Adrenal gland (tissue), 12 donors: ENCODE results near the gene CFL1. TPM values are rescaled to one million over a fixed set of nuclear protein-coding genes. Genes with fewer than 3 reads are reported as not detected.

Source experiments
- DNase-seq, 7 donors: peaks; one replicate each; pipeline ENCODE4 v3.0.0-alpha.2; 2019 to 2020
- H3K27ac ChIP-seq, 5 donors: fragments of 200-600 bp; sonication (generic) in 4 of 5; 1 replicate in 3 of 5; 2 replicates in 2 of 5; pipeline versions ENCODE4 v1.5.1 to v1.8.0; 2016 to 2020; ENCODE audit warnings: mild to moderate bottlenecking in 1 of 5
- H3K27me3 ChIP-seq: fragments of 200-600 bp; 2 replicates; pipeline ENCODE4 v1.8.0; 2021
- H3K36me3 ChIP-seq, 2 donors: fragments of 200-600 bp; replicated peaks in 1 of 2; 1 replicate in 1 of 2; 2 replicates in 1 of 2; pipeline versions ENCODE4 v1.5.1 to v1.8.0; 2018 to 2022
- H3K4me1 ChIP-seq, 2 donors: fragments of 200-600 bp; replicated peaks in 1 of 2; 1 replicate in 1 of 2; 2 replicates in 1 of 2; pipeline versions ENCODE4 v1.5.1 to v1.8.0; 2018 to 2021
- H3K4me3 ChIP-seq, 4 donors: fragments of 200-600 bp; sonication (generic) in 3 of 4; one replicate each; pipeline ENCODE4 v1.5.1; 2016 to 2018
- H3K9me3 ChIP-seq, 3 donors: fragments of 200-600 bp; sonication (generic) in 1 of 3; replicated peaks in 1 of 3; 1 replicate in 2 of 3; 2 replicates in 1 of 3; pipeline versions ENCODE4 v1.5.1 to v1.8.0; 2016 to 2021
- POLR2A ChIP-seq, 2 donors: fragments of 450-650 bp; IDR thresholded peaks; one replicate each; pipeline ENCODE4 v1.6.1; 2017; ENCODE audit warnings: antibody characterized with exemption in 2 of 2, mild to moderate bottlenecking in 2 of 2, moderate library complexity in 1 of 2
- WGBS, 4 donors: extraction: QIAGEN DNeasy Blood & Tissue Kit in 2 of 4; methylation state at CpG; one replicate each; pipeline versions ENCODE4 v1.1.5 to v1.1.7; 2013 to 2017; 5-methylcytosine and 5-hydroxymethylcytosine counted together
- intact Hi-C, 2 donors: fragments of 100-400 bp; cut with DNase I; formaldehyde crosslinking; loops; one replicate each; pipeline versions ENCODE4 v1.14.1 to v1.15.0; 2022 to 2023
- polyA plus RNA-seq, 3 donors: library from polyadenylated mRNA; stranded (reverse); fragments of 200-250 nt in 2 of 3; fragments of 350-450 nt in 1 of 3; fragmentation: Illumina TruSeq in 1 of 3; extraction: RNeasy Lipid Tissue Mini Kit (QIAGEN cat#74804) in 1 of 3; gene quantifications; one replicate each; pipeline ENCODE4 v1.2.3, GENCODE V29; 2013 to 2014
- total RNA-seq, 9 donors: library from RNA; depleted of rRNA in 4 of 9; stranded (reverse); fragments of >200 nt in 4 of 9; fragments of 120-200 nt in 1 of 9; fragmentation: NEBNext Ultra II Directional in 1 of 9; extraction: Animal tissue kit (Norgen Biotek cat#: 25700) in 1 of 9; gene quantifications; one replicate each; pipeline versions ENCODE4 v1.1.0 to v1.2.4, GENCODE V29; 2013 to 2023
- TF ChIP-seq, protein P1 (sequence below), 6 experiments: fragments of 450-650 bp in 4 of 6; fragments of 200-600 bp in 2 of 6; sonication (generic) in 1 of 6; IDR thresholded peaks; 1 replicate in 5 of 6; 2 replicates in 1 of 6; pipeline versions ENCODE4 v1.5.1 to v1.8.0; 2016 to 2021; ENCODE audit warnings: antibody characterized with exemption in 6 of 6, mild to moderate bottlenecking in 2 of 6, moderate library complexity in 1 of 6
- donor health status: healthy with polysubstance abuse.
- donor health status: Bipolar disorder and iron deficiency.
- donor health status: DM: yes; HTN: yes; CAD: no.
- donor health status: DM: no; HTN: no; CAD: no.
- donor health status: DM: no; HTN: no; CAD: no.
- donor health status: DM: yes; HTN: yes; CAD: no.

CFL1 gene
- total and polyA plus RNA-seq, 12 donors: 217 to 765 (median 599) TPM

DNA sequence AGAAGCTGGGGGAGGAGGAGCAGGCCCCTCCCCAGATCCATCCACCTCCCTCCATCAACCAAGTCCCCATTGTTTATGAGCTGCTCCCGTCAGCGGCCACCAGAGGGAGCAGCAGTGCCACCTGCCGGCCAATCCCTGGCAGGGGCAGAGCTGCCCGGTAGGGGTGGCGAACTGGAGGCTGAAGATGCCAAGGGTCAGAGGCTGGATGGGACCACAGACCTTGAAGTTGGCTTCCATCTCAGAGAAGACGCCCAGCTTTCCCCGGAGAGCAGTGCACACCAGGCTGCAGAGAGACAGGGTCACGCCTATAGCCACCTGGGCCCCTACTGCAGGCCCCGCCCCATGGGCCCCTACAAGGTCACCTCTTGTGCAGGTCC, 26.7 kb upstream of the CFL1 start:
- Histone ChIP-seq H3K27ac (no peak overlapping the region), H3K4me1 (peaks cover 15 to 21% of the 10 kb centered on the region in 2 donors), H3K4me3 (no peak overlapping the region), H3K27me3 (no peaks in the 10 kb centered on the region), H3K36me3 (peaks cover 0 to 43% of the 10 kb centered on the region in 2 donors), H3K9me3 (no peaks in the 10 kb centered on the region)
- TF ChIP-seq POLR2A (IDR thresholded peaks at IDR 0.05): no peak
- TF ChIP-seq, protein P1, sequence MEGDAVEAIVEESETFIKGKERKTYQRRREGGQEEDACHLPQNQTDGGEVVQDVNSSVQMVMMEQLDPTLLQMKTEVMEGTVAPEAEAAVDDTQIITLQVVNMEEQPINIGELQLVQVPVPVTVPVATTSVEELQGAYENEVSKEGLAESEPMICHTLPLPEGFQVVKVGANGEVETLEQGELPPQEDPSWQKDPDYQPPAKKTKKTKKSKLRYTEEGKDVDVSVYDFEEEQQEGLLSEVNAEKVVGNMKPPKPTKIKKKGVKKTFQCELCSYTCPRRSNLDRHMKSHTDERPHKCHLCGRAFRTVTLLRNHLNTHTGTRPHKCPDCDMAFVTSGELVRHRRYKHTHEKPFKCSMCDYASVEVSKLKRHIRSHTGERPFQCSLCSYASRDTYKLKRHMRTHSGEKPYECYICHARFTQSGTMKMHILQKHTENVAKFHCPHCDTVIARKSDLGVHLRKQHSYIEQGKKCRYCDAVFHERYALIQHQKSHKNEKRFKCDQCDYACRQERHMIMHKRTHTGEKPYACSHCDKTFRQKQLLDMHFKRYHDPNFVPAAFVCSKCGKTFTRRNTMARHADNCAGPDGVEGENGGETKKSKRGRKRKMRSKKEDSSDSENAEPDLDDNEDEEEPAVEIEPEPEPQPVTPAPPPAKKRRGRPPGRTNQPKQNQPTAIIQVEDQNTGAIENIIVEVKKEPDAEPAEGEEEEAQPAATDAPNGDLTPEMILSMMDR (IDR thresholded peaks at IDR 0.05): peak; percentile 97 to 100 (median 98)
- peak; percentile 73 to 84 (median 79) for DNase-seq
- 15 to 20% (median 16%) methylated on average over 8 to 9 of the region's 9 CpGs; no CpG with 5 or more reads in 1 of the 4 donors for WGBS, 4 donors
- intact Hi-C loops: loop anchor here (2.0 to 5.0 kb wide), 3 partner anchors 78 to 104 kb away; partner anchors contain the start of gene SART1 (in 2 of the 2)

DNA sequence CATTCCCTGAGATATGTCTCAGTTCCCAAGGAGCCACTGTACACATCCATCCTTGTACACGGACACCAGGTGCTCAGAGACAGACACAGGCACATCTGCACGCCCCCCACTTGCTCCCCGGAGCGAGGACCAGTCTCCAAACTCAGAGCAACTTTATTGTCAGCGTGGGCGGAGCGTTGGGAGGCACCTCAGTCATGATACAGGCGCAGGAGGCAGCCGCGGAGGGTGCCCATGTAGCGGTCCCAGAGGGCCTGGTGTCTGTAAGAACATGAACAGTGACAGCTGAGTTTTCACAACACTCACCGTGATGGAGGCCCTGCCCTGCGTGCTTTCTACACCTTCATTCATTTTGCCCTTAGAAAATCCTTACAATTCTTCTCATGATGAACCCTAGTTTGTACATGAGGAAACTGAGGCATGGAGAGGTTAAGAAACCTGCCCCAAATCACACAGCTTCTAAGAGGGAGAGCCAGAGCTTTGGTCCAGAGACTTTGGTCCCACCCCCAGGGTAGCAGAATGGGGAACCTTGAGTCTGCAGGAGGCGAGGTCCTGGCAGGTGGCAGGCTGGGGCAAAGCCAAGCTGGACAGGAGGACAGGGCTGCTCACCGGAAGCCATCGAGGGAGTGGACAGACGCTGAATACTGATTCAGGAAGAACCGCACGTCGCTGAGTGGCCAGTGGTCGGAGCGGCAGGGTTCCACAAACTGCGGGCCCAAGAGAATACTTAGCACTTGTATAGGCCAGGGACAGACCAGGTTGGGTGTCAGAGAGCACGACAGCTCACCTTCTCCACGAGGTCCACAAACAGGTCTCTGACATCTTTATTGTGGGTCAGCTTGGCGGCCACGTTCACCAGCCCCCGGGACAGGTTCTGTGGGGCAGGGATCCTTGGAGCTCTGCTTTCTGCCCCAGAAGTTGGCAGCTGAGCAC, 26.1 kb upstream of the CFL1 start:
- 77 to 82% (median 81%) methylated on average over 23 to 28 of the region's 28 CpGs for WGBS, 4 donors
- no peak overlapping the region for H3K27ac ChIP-seq
- H3K9me3 ChIP-seq: no peaks in the 10 kb centered on the region
- intact Hi-C loops: loop anchor here (2.0 to 5.0 kb wide), 3 partner anchors 78 to 105 kb away; partner anchors contain the start of gene SART1 (in 1 of the 2)
- H3K4me1 ChIP-seq: peaks cover 9 to 14% of the 10 kb centered on the region in 2 donors
- H3K4me3 ChIP-seq: no peak overlapping the region
- peaks cover 0 to 43% of the 10 kb centered on the region in 2 donors for H3K36me3 ChIP-seq
- no peaks in the 10 kb centered on the region for H3K27me3 ChIP-seq
- no peak for TF ChIP-seq POLR2A (IDR thresholded peaks at IDR 0.05)
- TF ChIP-seq, protein P1 (IDR thresholded peaks at IDR 0.05): no peak
- DNase-seq: peak in 1 of 7 donors; percentile 7

DNA sequence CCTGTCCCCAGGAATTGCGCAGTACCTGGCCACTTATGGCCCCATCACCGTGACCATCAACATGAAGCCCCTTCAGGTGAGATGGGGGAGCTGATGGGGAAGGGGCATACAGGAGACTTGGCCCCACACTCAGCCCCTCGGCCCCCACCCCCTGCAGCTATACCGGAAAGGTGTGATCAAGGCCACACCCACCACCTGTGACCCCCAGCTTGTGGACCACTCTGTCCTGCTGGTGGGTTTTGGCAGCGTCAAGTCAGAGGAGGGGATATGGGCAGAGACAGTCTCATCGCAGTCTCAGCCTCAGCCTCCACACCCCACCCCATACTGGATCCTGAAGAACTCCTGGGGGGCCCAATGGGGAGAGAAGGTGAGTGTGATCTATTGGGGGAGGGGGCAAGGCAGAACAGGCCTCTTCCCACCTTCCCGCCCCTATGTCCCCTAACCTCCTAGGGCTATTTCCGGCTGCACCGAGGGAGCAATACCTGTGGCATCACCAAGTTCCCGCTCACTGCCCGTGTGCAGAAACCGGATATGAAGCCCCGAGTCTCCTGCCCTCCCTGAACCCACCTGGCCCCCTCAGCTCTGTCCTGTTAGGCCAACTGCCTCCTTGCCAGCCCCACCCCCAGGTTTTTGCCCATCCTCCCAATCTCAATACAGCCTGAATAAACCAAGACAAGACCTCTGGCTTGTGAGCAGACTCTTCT, 25.2 kb upstream of the CFL1 start:
- intact Hi-C loops: loop anchor here (5.0 kb wide), 2 partner anchors 79 to 99 kb away; partner anchors contain the start of gene SART1 (in 1 of the 2)

More for the DNA sequence above, 25.2 kb upstream of the CFL1 start:
- H3K27me3 ChIP-seq: no peaks in the 10 kb centered on the region
- DNase-seq: no peak
- WGBS, 4 donors: 85 to 94% (median 89%) methylated on average over 8 to 13 of the region's 13 CpGs
- peaks cover 4 to 11% of the 10 kb centered on the region in 2 donors for H3K4me1 ChIP-seq
- peaks cover 0 to 43% of the 10 kb centered on the region in 2 donors for H3K36me3 ChIP-seq
- H3K9me3 ChIP-seq: no peaks in the 10 kb centered on the region
- H3K4me3 ChIP-seq: no peak overlapping the region
- H3K27ac ChIP-seq: no peak overlapping the region
- TF ChIP-seq, protein P1 (IDR thresholded peaks at IDR 0.05): no peak
- no peak for TF ChIP-seq POLR2A (IDR thresholded peaks at IDR 0.05)
